SU-DHL-6 (cell line): ENCODE results near the gene TNIK.

Experiments used
- EZH2phosphoT487 ChIP-seq: fragments of 200-600 bp; sonication (generic), shearing (Covaris generic); conservative IDR thresholded peaks from 2 replicates; pipeline ENCODE4 v1.6.1; 2018; ENCODE audit warnings: mild to moderate bottlenecking, antibody characterized with exemption, low read length, moderate library complexity, mixed read lengths
- TF ChIP-seq, protein P1 (sequence below): fragments of 200-600 bp; sonication (generic); IDR thresholded peaks from one replicate; pipeline ENCODE4 v1.5.1; 2017; ENCODE audit warnings: antibody characterized with exemption, mild to moderate bottlenecking, low read length, moderate library complexity; ENCODE audit not compliant: insufficient read depth, poor library complexity, severe bottlenecking

DNA sequence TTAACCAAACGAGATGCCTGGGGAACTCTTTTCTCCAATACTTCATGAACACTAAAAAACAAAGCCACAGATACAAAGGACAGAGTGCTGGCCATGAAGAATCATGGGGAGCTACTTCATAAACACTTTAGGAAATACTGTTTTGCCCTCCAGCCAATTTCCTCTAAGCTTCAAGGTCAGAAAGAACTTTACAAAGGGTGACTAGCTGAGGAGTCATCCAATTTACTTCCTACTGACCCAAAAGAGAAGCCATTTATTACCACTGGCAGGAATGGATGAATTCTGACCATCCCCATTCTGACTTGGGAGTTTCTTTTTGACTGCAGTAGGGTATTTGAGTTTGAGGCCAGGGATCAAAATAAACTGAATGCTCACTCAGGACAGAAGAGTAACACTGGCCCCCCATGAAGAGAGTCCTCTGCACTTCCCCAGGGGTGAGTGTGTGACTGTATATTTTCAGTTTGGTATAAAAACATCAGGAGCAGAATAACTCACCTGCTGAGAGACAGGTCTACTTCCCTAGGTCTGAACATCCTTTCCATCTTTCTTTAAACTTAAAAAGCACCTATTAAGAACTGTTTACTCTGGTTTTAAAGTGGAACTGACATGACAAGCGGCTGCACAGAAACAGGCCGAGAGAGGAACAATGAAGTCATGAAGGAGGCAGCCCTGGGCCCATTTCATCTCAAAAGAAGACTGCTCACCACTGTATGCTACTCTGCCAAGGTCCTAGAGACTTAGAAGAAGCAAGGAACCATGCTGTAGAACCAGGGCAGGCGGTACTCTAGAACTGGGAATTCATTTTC is 203.6 kb downstream of the TNIK start:
- TF ChIP-seq, protein P1, sequence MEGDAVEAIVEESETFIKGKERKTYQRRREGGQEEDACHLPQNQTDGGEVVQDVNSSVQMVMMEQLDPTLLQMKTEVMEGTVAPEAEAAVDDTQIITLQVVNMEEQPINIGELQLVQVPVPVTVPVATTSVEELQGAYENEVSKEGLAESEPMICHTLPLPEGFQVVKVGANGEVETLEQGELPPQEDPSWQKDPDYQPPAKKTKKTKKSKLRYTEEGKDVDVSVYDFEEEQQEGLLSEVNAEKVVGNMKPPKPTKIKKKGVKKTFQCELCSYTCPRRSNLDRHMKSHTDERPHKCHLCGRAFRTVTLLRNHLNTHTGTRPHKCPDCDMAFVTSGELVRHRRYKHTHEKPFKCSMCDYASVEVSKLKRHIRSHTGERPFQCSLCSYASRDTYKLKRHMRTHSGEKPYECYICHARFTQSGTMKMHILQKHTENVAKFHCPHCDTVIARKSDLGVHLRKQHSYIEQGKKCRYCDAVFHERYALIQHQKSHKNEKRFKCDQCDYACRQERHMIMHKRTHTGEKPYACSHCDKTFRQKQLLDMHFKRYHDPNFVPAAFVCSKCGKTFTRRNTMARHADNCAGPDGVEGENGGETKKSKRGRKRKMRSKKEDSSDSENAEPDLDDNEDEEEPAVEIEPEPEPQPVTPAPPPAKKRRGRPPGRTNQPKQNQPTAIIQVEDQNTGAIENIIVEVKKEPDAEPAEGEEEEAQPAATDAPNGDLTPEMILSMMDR: no peak
- no peak for TF ChIP-seq EZH2phosphoT487
